Loucy (cell line): ENCODE results near the gene ASCL2.

Experiments
- H2AFZ ChIP-seq: fragments of 200-600 bp; sonication (generic); 2 replicates; pipeline ENCODE4 v1.6.0; 2016; ENCODE audit warnings: antibody characterized with exemption, mild to moderate bottlenecking, low read length, moderate library complexity
- H3F3A ChIP-seq: fragments of 200-600 bp; 2 replicates; pipeline ENCODE4 v1.6.0; 2016; ENCODE audit warnings: antibody characterized with exemption, low read depth, mild to moderate bottlenecking
- H3K27me3 ChIP-seq: fragments of 200-600 bp; sonication (generic); 2 replicates; pipeline ENCODE4 v1.6.1; 2014; ENCODE audit warnings: low read length, mild to moderate bottlenecking; ENCODE audit not compliant: insufficient read depth, poor library complexity, severe bottlenecking
- H3K36me3 ChIP-seq: fragments of 200-600 bp; sonication (generic); 2 replicates; pipeline ENCODE4 v1.6.1; 2016; ENCODE audit warnings: low read length; ENCODE audit not compliant: insufficient read depth
- H3K4me1 ChIP-seq: fragments of 200-600 bp; sonication (generic); 2 replicates; pipeline ENCODE4 v1.5.1; 2014; ENCODE audit warnings: low read length, mild to moderate bottlenecking; ENCODE audit not compliant: insufficient read depth, poor library complexity, severe bottlenecking
- H3K4me2 ChIP-seq: fragments of 200-600 bp; sonication (generic); 2 replicates; pipeline ENCODE4 v1.6.0; 2014; ENCODE audit warnings: antibody characterized with exemption, low read length, low read depth, mild to moderate bottlenecking; ENCODE audit not compliant: poor library complexity, severe bottlenecking
- H3K4me3 ChIP-seq: fragments of 200-600 bp; sonication (generic); 2 replicates; pipeline ENCODE4 v1.5.1; 2014; ENCODE audit warnings: low read length, mild to moderate bottlenecking, mixed read lengths; ENCODE audit not compliant: poor library complexity, severe bottlenecking
- H3K79me2 ChIP-seq: fragments of 200-600 bp; sonication (generic); 2 replicates; pipeline ENCODE4 v1.6.1; 2014; ENCODE audit warnings: low read length; ENCODE audit not compliant: insufficient read depth
- H3K9ac ChIP-seq: fragments of 200-600 bp; sonication (generic); 2 replicates; pipeline ENCODE4 v1.6.0; 2014; ENCODE audit warnings: mild to moderate bottlenecking, low read depth, low read length, moderate library complexity; ENCODE audit not compliant: poor library complexity, severe bottlenecking
- H3K9me2 ChIP-seq: fragments of 200-600 bp; sonication (generic); replicated peaks from 2 replicates; pipeline ENCODE4 v1.6.1; 2016; ENCODE audit warnings: low read depth, low read length, mixed read lengths
- H3K9me3 ChIP-seq: fragments of 200-600 bp; sonication (generic); 2 replicates; pipeline ENCODE4 v1.6.1; 2014; ENCODE audit warnings: mild to moderate bottlenecking, antibody characterized with exemption, low read length, low read depth; ENCODE audit not compliant: insufficient read depth
- H4K20me1 ChIP-seq: fragments of 200-600 bp; sonication (generic); 2 replicates; pipeline ENCODE4 v1.6.0; 2014; ENCODE audit warnings: antibody characterized with exemption, low read length, mild to moderate bottlenecking; ENCODE audit not compliant: insufficient read depth, poor library complexity, severe bottlenecking
- EZH2phosphoT487 ChIP-seq: fragments of 200-600 bp; IDR thresholded peaks from 2 replicates; pipeline ENCODE4 v1.6.1; 2018; ENCODE audit warnings: antibody characterized with exemption, mild to moderate bottlenecking, moderate library complexity, borderline replicate concordance
- TF ChIP-seq, protein P1 (sequence below): fragments of 200-600 bp; sonication (generic); conservative IDR thresholded peaks from 2 replicates; pipeline ENCODE4 v1.5.1; 2014; ENCODE audit warnings: mild to moderate bottlenecking, antibody characterized with exemption, low read length

ASCL2 gene

DNA sequence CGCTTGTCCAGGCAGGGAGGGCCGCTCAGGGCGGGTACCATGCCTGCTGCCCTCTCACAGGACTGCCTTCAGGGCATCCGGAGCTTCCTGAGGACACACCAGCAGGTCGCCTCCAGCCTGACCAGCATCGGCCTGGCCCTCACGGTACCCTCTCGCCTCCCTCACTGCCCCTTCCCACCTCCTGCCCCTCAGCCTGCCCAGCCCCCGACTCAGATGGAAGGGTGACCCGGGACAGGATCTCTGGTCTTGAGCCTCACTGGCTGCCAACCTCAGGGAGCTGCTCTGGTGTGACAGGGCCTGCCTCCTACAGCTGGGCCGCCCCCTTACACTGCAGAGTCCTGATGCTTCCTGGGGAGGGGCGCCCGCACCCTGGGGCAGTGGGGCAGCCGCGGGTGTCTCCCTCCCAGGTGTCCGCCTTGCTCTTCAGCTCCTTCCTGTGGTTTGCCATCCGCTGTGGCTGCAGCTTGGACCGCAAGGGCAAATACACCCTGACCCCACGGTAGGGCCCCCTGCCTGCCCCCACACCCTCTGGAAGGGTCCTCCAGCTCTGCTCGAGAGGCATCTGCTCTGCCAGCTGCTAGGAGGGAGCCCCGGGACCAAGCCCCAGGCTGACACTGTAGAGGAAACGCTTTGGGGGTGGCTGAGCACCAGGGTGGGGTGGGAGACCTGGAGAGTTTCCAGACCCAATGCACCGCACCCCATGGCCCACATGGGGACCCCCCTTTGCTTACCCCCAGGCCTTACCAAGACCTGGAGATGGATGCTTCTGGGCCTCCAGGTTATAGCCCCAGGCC is 46.0 kb upstream of the ASCL2 start:
- Histone ChIP-seq H3K79me2 (no peaks in the 10 kb centered on the region), H3F3A (no peaks in the 10 kb centered on the region), H4K20me1 (no peaks in the 10 kb centered on the region), H3K9ac (no peak overlapping the region), H2AFZ (no peak overlapping the region), H3K36me3 (no peaks in the 10 kb centered on the region), H3K4me3 (no peak overlapping the region), H3K9me2 (no peaks in the 10 kb centered on the region), H3K27me3 (no peaks in the 10 kb centered on the region), H3K9me3 (no peaks in the 10 kb centered on the region), H3K4me1 (peaks cover 8% of the 10 kb centered on the region), H3K4me2 (no peak overlapping the region)
- TF ChIP-seq, protein P1, sequence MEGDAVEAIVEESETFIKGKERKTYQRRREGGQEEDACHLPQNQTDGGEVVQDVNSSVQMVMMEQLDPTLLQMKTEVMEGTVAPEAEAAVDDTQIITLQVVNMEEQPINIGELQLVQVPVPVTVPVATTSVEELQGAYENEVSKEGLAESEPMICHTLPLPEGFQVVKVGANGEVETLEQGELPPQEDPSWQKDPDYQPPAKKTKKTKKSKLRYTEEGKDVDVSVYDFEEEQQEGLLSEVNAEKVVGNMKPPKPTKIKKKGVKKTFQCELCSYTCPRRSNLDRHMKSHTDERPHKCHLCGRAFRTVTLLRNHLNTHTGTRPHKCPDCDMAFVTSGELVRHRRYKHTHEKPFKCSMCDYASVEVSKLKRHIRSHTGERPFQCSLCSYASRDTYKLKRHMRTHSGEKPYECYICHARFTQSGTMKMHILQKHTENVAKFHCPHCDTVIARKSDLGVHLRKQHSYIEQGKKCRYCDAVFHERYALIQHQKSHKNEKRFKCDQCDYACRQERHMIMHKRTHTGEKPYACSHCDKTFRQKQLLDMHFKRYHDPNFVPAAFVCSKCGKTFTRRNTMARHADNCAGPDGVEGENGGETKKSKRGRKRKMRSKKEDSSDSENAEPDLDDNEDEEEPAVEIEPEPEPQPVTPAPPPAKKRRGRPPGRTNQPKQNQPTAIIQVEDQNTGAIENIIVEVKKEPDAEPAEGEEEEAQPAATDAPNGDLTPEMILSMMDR, result no peak
- no peak for TF ChIP-seq EZH2phosphoT487

DNA sequence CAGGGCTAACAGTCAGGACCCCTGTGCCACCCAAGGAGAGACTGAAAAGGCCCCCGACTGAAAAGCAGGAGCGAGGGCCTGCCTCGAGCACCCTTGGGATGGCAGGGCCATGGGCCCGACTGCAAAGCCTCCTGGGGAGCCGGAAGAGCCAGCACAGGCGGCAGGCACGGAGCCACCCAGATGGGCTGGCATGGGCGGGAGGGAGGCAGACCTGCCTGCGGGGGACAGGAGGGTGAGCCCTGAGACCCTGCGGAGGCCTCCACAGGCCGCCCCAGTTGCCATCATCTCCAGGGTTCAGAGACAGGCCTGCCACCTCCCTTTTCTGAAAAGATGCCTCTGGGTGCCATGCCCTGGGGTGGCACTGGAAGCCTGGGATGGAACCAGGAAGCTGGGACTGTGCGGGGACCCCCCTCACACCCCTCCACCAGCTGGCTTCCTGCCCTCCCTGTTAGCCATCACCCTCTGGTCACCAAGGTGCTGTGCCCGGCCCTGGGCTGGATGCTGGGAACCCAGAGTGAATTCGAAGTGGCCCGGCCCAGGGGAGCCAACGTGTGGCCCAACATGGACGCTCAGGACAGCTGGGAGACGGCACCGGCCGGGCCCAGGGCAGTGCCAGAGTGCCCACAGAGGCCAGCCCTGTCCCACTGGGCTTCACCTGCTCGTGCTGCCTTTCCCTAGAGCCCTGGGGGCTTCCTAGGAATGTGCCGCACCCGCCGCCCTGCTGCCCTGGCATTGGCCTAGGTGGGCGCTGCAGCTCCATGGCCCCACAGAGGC is 45.2 kb upstream of the ASCL2 start:
- no peaks in the 10 kb centered on the region for H3K27me3 ChIP-seq
- no peaks in the 10 kb centered on the region for H3K36me3 ChIP-seq
- no peaks in the 10 kb centered on the region for H3K79me2 ChIP-seq
- H3K4me2 ChIP-seq, result no peak overlapping the region
- H3K9me2 ChIP-seq, result no peaks in the 10 kb centered on the region
- H3F3A ChIP-seq, result no peaks in the 10 kb centered on the region
- no peak overlapping the region for H3K4me3 ChIP-seq
- H3K9me3 ChIP-seq, result no peaks in the 10 kb centered on the region
- H2AFZ ChIP-seq, result no peak overlapping the region
- no peak for TF ChIP-seq EZH2phosphoT487
- TF ChIP-seq, protein P1, result no peak
- H4K20me1 ChIP-seq, result no peaks in the 10 kb centered on the region
- no peak overlapping the region for H3K9ac ChIP-seq
- H3K4me1 ChIP-seq, result peaks cover 8% of the 10 kb centered on the region

DNA sequence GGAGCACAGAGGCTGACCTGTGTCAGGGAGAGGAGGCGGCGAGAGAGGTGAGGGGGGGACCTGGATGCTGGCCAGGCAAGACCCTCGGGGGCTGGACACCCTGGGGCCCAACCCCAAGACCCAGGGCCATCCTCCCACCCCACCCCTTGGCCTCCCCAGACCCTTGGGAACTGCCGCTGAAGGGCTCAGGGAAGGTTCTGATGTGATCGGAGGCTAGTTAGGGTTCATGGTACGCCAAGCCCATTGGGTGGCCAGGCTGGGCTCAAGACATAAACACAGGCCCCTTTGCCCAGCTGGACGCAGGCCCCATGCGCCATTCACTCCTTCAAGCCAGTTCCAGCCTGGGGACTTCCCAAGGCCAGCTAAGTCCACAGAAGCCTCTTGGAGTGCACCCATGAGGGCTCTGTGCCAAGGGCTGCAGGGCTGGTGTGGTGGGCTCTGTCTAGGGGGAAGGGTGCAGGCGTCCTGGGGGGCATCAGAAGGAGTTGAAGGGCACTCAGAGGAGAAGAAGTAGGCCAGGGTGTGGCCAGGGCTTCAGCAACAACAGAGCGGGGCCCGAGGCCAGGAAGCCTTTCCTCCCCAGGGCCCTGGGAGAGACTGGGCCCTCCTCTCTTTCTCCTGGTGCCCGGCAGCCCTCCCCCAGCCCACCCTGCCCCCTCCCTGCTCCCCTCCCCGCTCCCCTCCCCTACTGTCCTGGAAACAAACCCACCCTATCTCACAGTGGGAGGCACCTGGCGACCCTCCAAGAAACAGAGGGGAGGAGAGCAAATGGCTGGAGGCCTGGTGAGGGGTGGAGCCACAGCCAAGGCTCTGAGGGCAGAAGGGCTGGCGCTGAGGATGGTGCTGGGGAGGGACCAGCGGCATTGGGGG is 44.4 kb upstream of the ASCL2 start:
- Histone ChIP-seq H2AFZ (no peak overlapping the region), H3K27me3 (no peaks in the 10 kb centered on the region), H3K9me2 (no peaks in the 10 kb centered on the region), H4K20me1 (no peaks in the 10 kb centered on the region), H3K4me3 (no peak overlapping the region), H3K79me2 (no peaks in the 10 kb centered on the region), H3K36me3 (no peaks in the 10 kb centered on the region), H3K9ac (no peak overlapping the region), H3K4me1 (peaks cover 8% of the 10 kb centered on the region), H3K9me3 (no peaks in the 10 kb centered on the region), H3K4me2 (no peak overlapping the region), H3F3A (no peaks in the 10 kb centered on the region)
- TF ChIP-seq, protein P1, result no peak
- no peak for TF ChIP-seq EZH2phosphoT487
